GM18870 (cell line): ENCODE results near the gene ADRA2C.

Experiments
- ATAC-seq: cut with Tn5 transposase; IDR thresholded peaks from one replicate; pipeline ENCODE4 v1.9.1; 2021; ENCODE audit warnings: moderate library complexity; ENCODE audit not compliant: unreplicated experiment

Gene ADRA2C

GRCh38 chr4:3732076-3733028 is 33.8 kb upstream of the ADRA2C start:
- ATAC-seq: no peak

GRCh38 chr4:3733195-3733594 is 33.0 kb upstream of the ADRA2C start:
- ATAC-seq: no peak

- no peak for ATAC-seq
Measured at GRCh38 chr4:3735196-3735595, 31.0 kb upstream of the ADRA2C start.

- no peak for ATAC-seq
Measured at GRCh38 chr4:3736290-3736689, 29.9 kb upstream of the ADRA2C start.

GRCh38 chr4:3736806-3737205 is 29.4 kb upstream of the ADRA2C start:
- no peak for ATAC-seq

GRCh38 chr4:3739577-3739976 is 26.6 kb upstream of the ADRA2C start:
- ATAC-seq: no peak

GRCh38 chr4:3740256-3740655 is 25.9 kb upstream of the ADRA2C start:
- ATAC-seq: no peak

GRCh38 chr4:3741217-3742011 is 24.8 kb upstream of the ADRA2C start:
- no peak for ATAC-seq

GRCh38 chr4:3742610-3743009 is 23.6 kb upstream of the ADRA2C start:
- ATAC-seq: no peak

GRCh38 chr4:3744232-3744631 is 22.0 kb upstream of the ADRA2C start:
- no peak for ATAC-seq

GRCh38 chr4:3744901-3745300 is 21.3 kb upstream of the ADRA2C start:
- ATAC-seq: no peak

- ATAC-seq: no peak
Measured at GRCh38 chr4:3745886-3746656, 20.1 kb upstream of the ADRA2C start.

GRCh38 chr4:3746701-3747580 is 19.2 kb upstream of the ADRA2C start:
- ATAC-seq: no peak

- no peak for ATAC-seq
Measured at GRCh38 chr4:3747581-3747904, 18.6 kb upstream of the ADRA2C start.

GRCh38 chr4:3748136-3748898 is 17.9 kb upstream of the ADRA2C start:
- no peak for ATAC-seq

- ATAC-seq: no peak
Measured at GRCh38 chr4:3749081-3749480, 17.1 kb upstream of the ADRA2C start.

- no peak for ATAC-seq
Measured at GRCh38 chr4:3750334-3750733, 15.9 kb upstream of the ADRA2C start.

- no peak for ATAC-seq
Measured at GRCh38 chr4:3752022-3752421, 14.2 kb upstream of the ADRA2C start.

GRCh38 chr4:3753726-3754412 is 12.3 kb upstream of the ADRA2C start:
- no peak for ATAC-seq
